Calu3 (cell line): ENCODE data around the gene RPS14. TPM values are rescaled to one million over a fixed set of nuclear protein-coding genes. Genes with fewer than 3 reads are reported as not detected.

Experiments used
- BruUV-seq: library from RNA; stranded (reverse); fragments of 400-500 nt; replicated peaks from 2 replicates; lab custom pipeline; 2021; lab: Mats Ljungman, UMichigan
- CTCF ChIA-PET: fragments of 300-600 bp; sonication (Branson Sonifier 250); formaldehyde crosslinking; loops from one replicate; lab custom pipeline; 2022; ENCODE audit warnings: antibody characterized with exemption; lab: Charles Lee
- DNase-seq: peaks from one replicate; pipeline ENCODE4 v3.0.0; 2022
- H3K27ac Mint-ChIP-seq: one replicate; pipeline ENCODE4 v1.8.0; 2022; ENCODE audit warnings: mixed read lengths; ENCODE audit not compliant: unreplicated experiment
- H3K27me3 Mint-ChIP-seq: one replicate; pipeline ENCODE4 v1.8.0; 2022; ENCODE audit warnings: mixed read lengths; ENCODE audit not compliant: unreplicated experiment
- H3K36me3 Mint-ChIP-seq: one replicate; pipeline ENCODE4 v1.8.0; 2022; ENCODE audit warnings: mild to moderate bottlenecking, moderate library complexity, mixed read lengths; ENCODE audit not compliant: insufficient read depth, unreplicated experiment
- H3K4me1 Mint-ChIP-seq: one replicate; pipeline ENCODE4 v1.8.0; 2022; ENCODE audit warnings: mild to moderate bottlenecking, low read depth, mixed read lengths; ENCODE audit not compliant: unreplicated experiment
- H3K4me3 Mint-ChIP-seq: one replicate; pipeline ENCODE4 v1.8.0; 2022; ENCODE audit warnings: mild to moderate bottlenecking, low read depth, moderate library complexity, mixed read lengths; ENCODE audit not compliant: unreplicated experiment
- H3K9me3 Mint-ChIP-seq: one replicate; pipeline ENCODE4 v1.8.0; 2022; ENCODE audit warnings: low read depth, mixed read lengths; ENCODE audit not compliant: unreplicated experiment
- intact Hi-C: fragments of 100-400 bp; cut with micrococcal nuclease; formaldehyde crosslinking; loops from one replicate; pipeline ENCODE4 v1.10.0; 2022; ENCODE audit not compliant: unreplicated experiment
- total RNA-seq: library from RNA; stranded (reverse); gene quantifications from 2 replicates; pipeline ENCODE4 v1.2.3, GENCODE V29; 2022
- TF ChIP-seq, protein P1 (sequence below): fragments of 200-600 bp; IDR thresholded peaks from one replicate; pipeline ENCODE4 v1.8.0; 2022; ENCODE audit warnings: antibody characterized with exemption; ENCODE audit not compliant: unreplicated experiment

The RPS14 gene
- total RNA-seq, 1 experiment from 2014 or later = 2,330 TPM

DNA sequence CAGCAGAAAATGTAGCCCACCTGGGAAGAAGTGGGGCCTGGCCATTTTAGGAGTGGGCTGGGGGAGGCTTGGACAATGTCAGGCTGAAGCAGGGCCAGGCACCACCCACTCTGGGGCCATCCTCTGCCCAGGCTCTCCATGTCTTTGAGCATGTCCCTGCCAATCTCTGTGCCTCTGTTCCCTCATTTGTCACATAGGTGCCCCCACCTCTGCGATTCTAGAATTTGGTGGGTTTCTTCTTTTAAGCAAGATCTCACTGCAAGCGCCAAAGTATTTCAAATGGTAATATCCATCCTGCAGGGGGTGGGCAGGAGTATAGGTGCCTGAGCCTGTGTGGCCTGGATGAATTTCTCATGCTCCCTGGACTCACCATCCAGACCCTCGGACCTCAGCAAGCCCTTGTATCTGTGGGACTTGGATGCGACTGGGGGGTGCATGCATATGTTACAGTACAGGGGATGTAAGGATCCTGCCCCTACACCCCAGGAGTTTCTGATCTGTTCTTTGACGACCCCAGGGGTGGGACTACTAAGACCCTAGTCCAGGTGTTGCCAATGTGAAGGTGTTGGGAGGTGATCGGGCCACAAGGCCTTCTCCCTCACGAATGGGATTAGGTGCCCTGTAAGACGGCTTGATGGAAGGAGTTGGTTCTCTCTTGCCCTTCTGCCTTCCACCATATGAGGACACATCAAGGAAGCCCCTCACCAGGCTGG is 41.2 kb downstream of the RPS14 start:
- Mint-ChIP-seq H3K27ac (no peak overlapping the region), H3K9me3 (no peaks in the 10 kb centered on the region), H3K4me1 (peaks cover 36% of the 10 kb centered on the region), H3K4me3 (no peak overlapping the region), H3K27me3 (no peaks in the 10 kb centered on the region), H3K36me3 (peaks cover 78% of the 10 kb centered on the region)
- intact Hi-C loops = no loop called here
- TF ChIP-seq, protein P1, sequence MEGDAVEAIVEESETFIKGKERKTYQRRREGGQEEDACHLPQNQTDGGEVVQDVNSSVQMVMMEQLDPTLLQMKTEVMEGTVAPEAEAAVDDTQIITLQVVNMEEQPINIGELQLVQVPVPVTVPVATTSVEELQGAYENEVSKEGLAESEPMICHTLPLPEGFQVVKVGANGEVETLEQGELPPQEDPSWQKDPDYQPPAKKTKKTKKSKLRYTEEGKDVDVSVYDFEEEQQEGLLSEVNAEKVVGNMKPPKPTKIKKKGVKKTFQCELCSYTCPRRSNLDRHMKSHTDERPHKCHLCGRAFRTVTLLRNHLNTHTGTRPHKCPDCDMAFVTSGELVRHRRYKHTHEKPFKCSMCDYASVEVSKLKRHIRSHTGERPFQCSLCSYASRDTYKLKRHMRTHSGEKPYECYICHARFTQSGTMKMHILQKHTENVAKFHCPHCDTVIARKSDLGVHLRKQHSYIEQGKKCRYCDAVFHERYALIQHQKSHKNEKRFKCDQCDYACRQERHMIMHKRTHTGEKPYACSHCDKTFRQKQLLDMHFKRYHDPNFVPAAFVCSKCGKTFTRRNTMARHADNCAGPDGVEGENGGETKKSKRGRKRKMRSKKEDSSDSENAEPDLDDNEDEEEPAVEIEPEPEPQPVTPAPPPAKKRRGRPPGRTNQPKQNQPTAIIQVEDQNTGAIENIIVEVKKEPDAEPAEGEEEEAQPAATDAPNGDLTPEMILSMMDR = no peak
- no TSS peak for BruUV-seq
- CTCF ChIA-PET = no interaction called here
- no peak for DNase-seq

GRCh38 chr5:150407096-150407720 is 42.3 kb downstream of the RPS14 start:
- H3K27ac Mint-ChIP-seq = peak overlapping the region; percentile 31
- CTCF ChIA-PET = no interaction called here
- H3K4me1 Mint-ChIP-seq = peaks cover 24% of the 10 kb centered on the region
- DNase-seq = no peak
- TF ChIP-seq, protein P1 = no peak
- no peaks in the 10 kb centered on the region for H3K27me3 Mint-ChIP-seq
- H3K4me3 Mint-ChIP-seq = no peak overlapping the region
- no TSS peak for BruUV-seq
- intact Hi-C loops = no loop called here
- peaks cover 77% of the 10 kb centered on the region for H3K36me3 Mint-ChIP-seq
- H3K9me3 Mint-ChIP-seq = no peaks in the 10 kb centered on the region

DNA sequence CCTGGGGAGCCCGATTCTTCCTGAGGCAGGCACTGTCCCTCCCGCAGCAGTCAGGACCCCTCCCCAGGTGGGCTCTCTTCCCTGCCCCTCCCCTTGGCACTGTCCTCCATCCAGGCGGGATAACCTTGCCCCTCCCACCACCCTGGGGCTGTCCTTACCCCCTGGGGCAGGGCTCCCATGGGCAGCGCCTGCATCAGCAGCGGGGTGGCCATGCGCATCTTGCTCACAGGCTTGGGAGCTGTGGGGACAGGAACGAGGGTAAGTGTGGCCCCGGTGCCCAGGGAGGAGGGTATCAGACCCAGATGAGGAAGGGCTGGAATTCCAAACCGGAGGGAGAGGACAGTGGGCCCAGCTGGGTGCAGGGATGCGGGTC is 42.8 kb downstream of the RPS14 start:
- Mint-ChIP-seq H3K27me3 (no peaks in the 10 kb centered on the region), H3K4me1 (peaks cover 20% of the 10 kb centered on the region), H3K4me3 (no peak overlapping the region), H3K36me3 (peaks cover 74% of the 10 kb centered on the region), H3K27ac (peak overlapping the region; percentile 31), H3K9me3 (no peaks in the 10 kb centered on the region)
- intact Hi-C loops = no loop called here
- no TSS peak for BruUV-seq
- no peak for DNase-seq
- CTCF ChIA-PET = no interaction called here
- TF ChIP-seq, protein P1 = no peak

DNA sequence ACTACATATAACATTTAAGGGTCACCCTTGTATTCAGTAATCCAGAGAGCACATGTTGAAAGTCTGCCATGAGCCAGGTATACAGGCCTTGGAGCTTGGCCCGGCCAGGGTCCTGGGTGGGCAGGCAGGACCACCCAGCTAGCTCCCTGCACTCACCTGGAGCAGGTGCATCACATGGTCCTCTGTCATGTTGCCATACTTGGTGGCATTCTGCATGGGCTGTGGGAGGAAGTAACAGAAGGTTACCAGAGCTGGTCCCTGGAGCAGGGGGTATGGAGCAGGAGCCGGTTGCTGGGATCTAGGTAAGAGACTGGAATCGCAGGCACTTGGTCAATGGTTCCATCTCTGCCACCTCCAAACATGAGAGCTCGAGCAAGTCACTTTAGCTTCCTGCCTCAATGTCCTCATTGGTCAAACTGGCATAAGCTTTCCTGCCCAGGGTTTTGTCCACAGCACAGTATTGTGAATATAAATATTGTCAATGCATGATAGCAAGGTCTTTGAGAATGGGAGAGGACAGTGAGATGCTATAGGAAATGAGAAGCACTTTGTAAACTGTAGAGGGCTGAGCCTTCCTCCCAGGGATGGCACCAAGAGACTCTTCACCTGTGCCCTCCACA is 43.3 kb downstream of the RPS14 start:
- no TSS peak for BruUV-seq
- DNase-seq = no peak
- no peak overlapping the region for H3K4me3 Mint-ChIP-seq
- H3K4me1 Mint-ChIP-seq = peaks cover 15% of the 10 kb centered on the region
- CTCF ChIA-PET = no interaction called here
- peaks cover 74% of the 10 kb centered on the region for H3K36me3 Mint-ChIP-seq
- TF ChIP-seq, protein P1 = no peak
- H3K27ac Mint-ChIP-seq = peak overlapping the region; percentile 31
- H3K9me3 Mint-ChIP-seq = no peaks in the 10 kb centered on the region
- intact Hi-C loops = no loop called here
- H3K27me3 Mint-ChIP-seq = no peaks in the 10 kb centered on the region
